BLaER1 (cell line): ENCODE results near the gene NDE1.
"Not testable (repeated sequence)": the region's sequence is repeated elsewhere in the genome, so short reads cannot be mapped to it uniquely, and the experiment has no call there.

Experiments
- H3K27ac ChIP-seq: shearing (Covaris generic); formaldehyde crosslinking; 2 replicates; pipeline ENCODE4 v1.8.1; 2022
- H3K27me3 ChIP-seq: shearing (Covaris generic); formaldehyde crosslinking; 2 replicates; pipeline ENCODE4 v1.8.1; 2022
- H3K36me3 ChIP-seq: shearing (Covaris generic); formaldehyde crosslinking; 2 replicates; pipeline ENCODE4 v1.8.1; 2022
- H3K4me1 ChIP-seq: shearing (Covaris generic); formaldehyde crosslinking; 2 replicates; pipeline ENCODE4 v1.8.1; 2022
- H3K4me2 ChIP-seq: shearing (Covaris generic); formaldehyde crosslinking; 2 replicates; pipeline ENCODE4 v1.8.1; 2022
- H3K4me3 ChIP-seq: shearing (Covaris generic); formaldehyde crosslinking; 2 replicates; pipeline ENCODE4 v1.8.1; 2022
- H3K9ac ChIP-seq: shearing (Covaris generic); formaldehyde crosslinking; 2 replicates; pipeline ENCODE4 v1.8.1; 2022
- H3K9me3 ChIP-seq: shearing (Covaris generic); formaldehyde crosslinking; 2 replicates; pipeline ENCODE4 v1.8.1; 2022
- H4K20me1 ChIP-seq: shearing (Covaris generic); formaldehyde crosslinking; 2 replicates; pipeline ENCODE4 v1.8.1; 2022
- Cebpa-rat ChIP-seq: shearing (Covaris generic); IDR thresholded peaks from 2 replicates; pipeline ENCODE4 v1.8.1; 2022

NDE1 gene

GRCh38 chr16:15641753-15642556 is 8.1 kb upstream of the NDE1 start:
- H3K4me3 ChIP-seq: peak overlapping the region; percentile 83
- no peaks in the 10 kb centered on the region for H3K9me3 ChIP-seq
- peaks cover 25% of the 10 kb centered on the region for H3K36me3 ChIP-seq
- H4K20me1 ChIP-seq: peaks cover 19% of the 10 kb centered on the region; the same call in 1 of the 2 replicates
- H3K4me1 ChIP-seq: peaks cover 63% of the 10 kb centered on the region
- H3K27me3 ChIP-seq: no peaks in the 10 kb centered on the region
- H3K27ac ChIP-seq: peak overlapping the region; percentile 97
- peak overlapping the region; percentile 94 for H3K9ac ChIP-seq
- no peak for TF ChIP-seq Cebpa-rat
- peak overlapping the region; percentile 88 for H3K4me2 ChIP-seq

GRCh38 chr16:15642557-15643047 is 7.4 kb upstream of the NDE1 start:
- Histone ChIP-seq H3K4me3 (peak overlapping the region; percentile 83), H3K9me3 (no peaks in the 10 kb centered on the region), H4K20me1 (peaks cover 19% of the 10 kb centered on the region; the same call in 1 of the 2 replicates), H3K27ac (peak overlapping the region; percentile 97), H3K27me3 (no peaks in the 10 kb centered on the region), H3K36me3 (peaks cover 19% of the 10 kb centered on the region), H3K4me2 (peak overlapping the region; percentile 88), H3K9ac (peak overlapping the region; percentile 94), H3K4me1 (peaks cover 58% of the 10 kb centered on the region)
- no peak for TF ChIP-seq Cebpa-rat

- Histone ChIP-seq H3K27ac (peak within 1 kb of the TSS; percentile 97), H3K4me2 (peak within 1 kb of the TSS; percentile 88), H3K4me1 (peaks cover 56% of the 10 kb centered on the region), H3K27me3 (no peaks in the 10 kb centered on the region), H3K9me3 (no peaks in the 10 kb centered on the region), H3K4me3 (peak within 1 kb of the TSS; percentile 83), H3K36me3 (peaks cover 12% of the 10 kb centered on the region), H3K9ac (peak within 1 kb of the TSS; percentile 94), H4K20me1 (peaks cover 19% of the 10 kb centered on the region; the same call in 1 of the 2 replicates)
- no peak for TF ChIP-seq Cebpa-rat
These were observed 6.7 kb upstream of the NDE1 start, which contains the start of gene MARF1 for GRCh38 chr16:15643048-15643945. TSS of gene MARF1 (minus strand) at chr16:15643154. CDS start at chr16:15639233, 3,921 bp downstream.

GRCh38 chr16:15643946-15644250 is 6.1 kb upstream of the NDE1 start:
- peak overlapping the region; percentile 75 for H3K4me2 ChIP-seq
- H3K36me3 ChIP-seq: peaks cover 6% of the 10 kb centered on the region; the same call in 1 of the 2 replicates
- TF ChIP-seq Cebpa-rat: no peak
- no peaks in the 10 kb centered on the region for H3K27me3 ChIP-seq
- H3K4me1 ChIP-seq: peaks cover 50% of the 10 kb centered on the region
- H3K4me3 ChIP-seq: peak overlapping the region; percentile 83
- no peaks in the 10 kb centered on the region for H3K9me3 ChIP-seq
- H3K27ac ChIP-seq: peak overlapping the region; percentile 97
- H4K20me1 ChIP-seq: peaks cover 19% of the 10 kb centered on the region; the same call in 1 of the 2 replicates
- H3K9ac ChIP-seq: peak overlapping the region; percentile 94

- no peak for TF ChIP-seq Cebpa-rat
- peak overlapping the region; percentile 94 for H3K9ac ChIP-seq
These were observed 5.6 kb upstream of the NDE1 start for GRCh38 chr16:15644267-15644961.

GRCh38 chr16:15644962-15645465 is 5.0 kb upstream of the NDE1 start:
- not testable (repeated sequence) for H3K27me3 ChIP-seq, H3K27ac ChIP-seq, H3K9ac ChIP-seq, H3K36me3 ChIP-seq, H3K4me3 ChIP-seq, H3K9me3 ChIP-seq
- Histone ChIP-seq H3K4me2 (peak overlapping the region; percentile 75; the same call in 1 of the 2 replicates), H4K20me1 (peaks cover 19% of the 10 kb centered on the region; the same call in 1 of the 2 replicates), H3K4me1 (peaks cover 46% of the 10 kb centered on the region)

More at GRCh38 chr16:15644267-15644961, 5.6 kb upstream of the NDE1 start:
- no peaks in the 10 kb centered on the region for H3K27me3 ChIP-seq
- peaks cover 19% of the 10 kb centered on the region; the same call in 1 of the 2 replicates for H4K20me1 ChIP-seq
- no peaks in the 10 kb centered on the region for H3K9me3 ChIP-seq
- H3K4me3 ChIP-seq: 0 out of 2 replicates have a peak overlapping the region, but pooled peaks have one; percentile 83
- H3K36me3 ChIP-seq: 0 out of 2 replicates have a peak, but pooled peaks cover 4% of the 10 kb centered on the region
- H3K27ac ChIP-seq: peak overlapping the region; percentile 97
- peak overlapping the region; percentile 75 for H3K4me2 ChIP-seq
- peaks cover 47% of the 10 kb centered on the region for H3K4me1 ChIP-seq

- H3K4me2 ChIP-seq, H3K36me3 ChIP-seq, H3K4me3 ChIP-seq, H3K9ac ChIP-seq, H3K27me3 ChIP-seq, H3K27ac ChIP-seq, H3K9me3 ChIP-seq: not testable (repeated sequence)
- H3K4me1 ChIP-seq: peaks cover 37% of the 10 kb centered on the region
- peaks cover 18% of the 10 kb centered on the region for H4K20me1 ChIP-seq
These were observed 3.3 kb upstream of the NDE1 start for GRCh38 chr16:15646557-15647293.

- Histone ChIP-seq H3K4me3 (no peak overlapping the region), H4K20me1 (peaks cover 19% of the 10 kb centered on the region), H3K9me3 (no peaks in the 10 kb centered on the region), H3K27ac (no peak overlapping the region), H3K27me3 (no peaks in the 10 kb centered on the region), H3K36me3 (peaks cover 6% of the 10 kb centered on the region), H3K4me1 (peaks cover 41% of the 10 kb centered on the region), H3K9ac (no peak overlapping the region), H3K4me2 (no peak overlapping the region)
- TF ChIP-seq Cebpa-rat: no peak
These were observed 2.6 kb upstream of the NDE1 start for GRCh38 chr16:15647294-15648014.
